HG03108 (cell line): ENCODE data around the gene JUP.
A peak's percentile ranks its signal among the peaks of the same experiment; 100 is the strongest.
"Not testable (repeated sequence)": the region's sequence is repeated elsewhere in the genome, so short reads cannot be mapped to it uniquely, and the experiment has no call there.

Experiments used
- ATAC-seq: cut with Tn5 transposase; IDR thresholded peaks from one replicate; pipeline ENCODE4 v1.9.1; 2021; ENCODE audit warnings: moderate library complexity; ENCODE audit not compliant: unreplicated experiment

The JUP gene

DNA sequence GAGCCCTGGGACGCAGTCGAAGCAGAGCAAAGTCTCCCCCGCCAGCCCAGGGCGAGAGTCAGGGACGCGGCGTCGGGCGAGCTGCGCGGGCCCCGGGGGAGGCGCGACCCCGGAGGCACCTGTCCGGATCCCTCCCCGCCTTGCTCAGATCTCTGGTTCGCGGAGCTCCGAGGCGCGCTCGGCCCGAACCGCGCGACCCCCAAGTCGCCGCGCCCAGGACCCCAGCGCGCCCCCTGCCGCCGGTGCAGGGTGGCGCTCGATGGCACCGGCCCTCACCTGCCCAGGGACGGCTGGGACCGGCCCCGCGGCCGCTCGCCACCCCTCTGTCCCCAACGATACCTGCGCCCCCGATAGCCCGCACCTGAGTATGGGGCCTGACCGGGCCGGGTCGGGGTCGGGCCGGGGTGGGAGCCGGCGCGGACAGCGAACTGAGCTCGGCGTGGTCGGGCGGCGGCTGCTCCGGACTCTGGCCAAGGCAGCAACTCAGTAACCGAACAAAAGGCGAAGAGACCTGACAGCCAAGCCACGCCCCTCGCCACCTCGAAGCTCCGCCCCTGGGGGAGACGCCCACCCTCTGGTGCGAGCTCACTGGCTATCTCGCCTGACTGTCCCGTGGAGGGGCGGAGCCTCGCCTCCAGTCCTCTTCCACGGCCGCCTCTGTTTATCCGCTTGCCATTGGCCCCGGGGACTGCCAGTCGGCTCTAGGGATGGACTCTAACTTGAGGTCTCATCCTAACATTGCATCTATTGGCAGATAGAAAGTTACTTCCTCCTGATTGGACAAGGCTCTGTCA, at the start of gene JUP:
TSS of gene JUP (minus strand) at position 485 of the 794 bp plus-strand sequence. CDS start 14,857 bp downstream, outside the sequence.
- peak; percentile 84 for ATAC-seq

DNA sequence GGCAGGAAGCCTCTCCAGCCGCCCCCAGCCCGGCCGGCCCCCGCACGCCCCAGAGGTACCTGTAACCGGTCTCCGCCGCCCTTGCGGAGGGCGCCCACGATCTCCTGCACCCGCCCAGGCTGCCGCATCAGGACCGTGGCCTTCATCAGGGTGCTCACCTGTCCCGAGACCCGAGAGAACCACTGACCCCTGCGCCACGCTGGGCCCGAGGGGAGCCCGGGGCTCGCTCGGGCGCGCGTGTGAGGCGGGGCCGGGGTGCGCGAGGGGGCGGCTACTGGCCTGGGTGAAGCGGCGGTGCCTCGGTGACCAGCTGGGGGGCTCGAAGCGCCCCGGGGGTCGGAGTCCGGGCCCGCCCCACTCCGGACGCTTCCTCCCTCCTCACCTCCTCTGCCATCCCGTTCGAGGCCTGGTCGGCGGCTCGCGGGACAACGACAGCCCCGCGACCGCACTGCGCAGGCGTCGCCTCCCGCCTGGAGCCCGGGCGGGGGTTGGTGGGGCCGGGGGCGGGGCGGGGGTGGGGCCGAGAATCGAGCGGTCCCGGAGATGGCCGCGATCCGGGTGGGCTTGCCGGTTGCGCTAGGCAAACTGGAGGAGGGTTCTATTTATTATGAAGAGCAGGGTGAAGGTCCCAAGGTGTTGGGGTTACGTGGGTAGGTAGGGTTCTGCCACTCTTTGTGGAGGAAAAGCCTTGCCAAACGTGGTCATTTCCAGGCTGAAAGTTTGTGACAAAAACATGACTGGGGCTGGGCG, 49.5 kb upstream of the JUP start, which contains the start of gene NT5C3B:
TSS of gene NT5C3B (minus strand) at position 433 of the 750 bp plus-strand sequence. CDS start at position 394, 39 bp downstream.
- peak; percentile 65 for ATAC-seq

DNA sequence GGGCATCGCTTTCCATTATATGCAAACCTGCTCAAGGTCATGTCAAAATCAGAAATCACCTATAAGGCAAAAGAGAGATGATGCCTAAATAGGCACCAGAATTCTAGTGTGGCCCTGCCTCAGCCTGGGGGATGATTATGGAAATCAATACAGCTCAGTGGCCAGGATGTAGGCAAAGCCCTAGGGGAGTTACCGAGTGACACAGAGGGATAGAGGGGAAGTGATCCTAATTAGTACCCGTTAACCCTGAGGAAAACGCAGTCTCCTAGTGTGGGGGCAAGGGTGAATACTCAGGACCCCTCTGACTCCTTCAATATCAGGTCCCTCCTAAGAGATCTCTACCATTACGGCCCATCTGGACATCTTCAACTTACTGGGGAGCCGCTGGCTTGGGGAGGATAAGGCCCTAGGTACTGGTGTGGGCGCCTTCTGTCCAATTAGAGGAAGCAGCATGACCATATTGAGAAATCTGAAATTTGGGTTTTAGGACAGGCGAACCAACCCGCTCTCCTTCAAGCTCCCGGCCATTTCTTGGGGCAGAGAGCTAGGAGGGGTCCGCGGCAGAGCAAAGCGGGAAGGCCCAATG, 48.8 kb upstream of the JUP start:
- ATAC-seq = peak; percentile 22

DNA sequence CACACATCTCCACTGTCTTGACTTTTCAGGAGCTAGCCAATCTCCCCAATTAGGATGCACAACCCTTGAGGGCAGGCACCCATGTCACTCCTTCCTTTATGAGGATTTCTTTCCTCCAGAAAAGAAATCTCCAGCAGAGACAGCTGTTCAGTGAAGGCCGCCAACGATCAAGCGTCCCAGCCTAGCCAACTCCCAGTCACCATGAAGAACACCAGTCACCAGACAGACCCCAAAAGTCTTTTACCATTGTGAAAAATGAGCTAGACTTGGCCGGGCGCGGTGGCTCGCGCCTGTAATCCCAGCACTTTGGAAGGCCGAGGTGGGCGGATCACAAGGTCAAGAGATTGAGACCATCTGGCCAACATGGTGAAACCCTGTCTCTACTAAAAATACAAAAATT, 43.5 kb upstream of the JUP start:
- not testable (repeated sequence) for ATAC-seq

DNA sequence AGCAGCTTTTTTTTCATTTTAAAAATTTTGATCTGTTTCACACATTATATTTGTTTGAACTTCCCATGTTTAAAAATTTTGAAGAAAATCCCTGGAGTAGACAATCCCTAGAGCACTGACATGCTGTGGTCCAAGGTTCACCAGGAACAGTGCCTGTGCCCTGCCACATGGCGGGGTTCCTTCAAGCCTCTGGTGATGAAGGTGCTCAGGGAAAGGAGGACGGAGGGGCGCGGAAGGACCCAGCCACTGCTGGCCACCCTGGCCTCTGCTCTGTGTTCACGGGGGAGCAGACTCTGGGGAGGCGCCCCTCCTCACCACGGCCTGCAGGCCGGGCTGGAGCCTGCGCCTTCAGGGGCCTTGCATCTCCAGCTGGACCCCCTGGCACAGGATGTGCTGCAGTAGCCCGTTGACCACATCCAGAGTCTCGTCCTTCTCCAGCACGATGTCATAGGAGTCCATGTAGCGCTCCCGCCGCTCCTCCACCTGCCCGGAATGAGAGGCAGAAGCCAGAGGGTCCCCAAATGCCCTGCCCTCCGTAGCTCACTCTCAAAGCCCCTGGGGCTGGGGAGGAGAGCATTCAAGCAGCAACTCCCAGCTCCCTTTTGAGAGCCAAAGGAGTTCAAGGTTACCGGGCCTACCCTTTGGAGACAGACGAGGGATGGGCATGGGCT, 38.8 kb upstream of the JUP start:
- no peak for ATAC-seq

DNA sequence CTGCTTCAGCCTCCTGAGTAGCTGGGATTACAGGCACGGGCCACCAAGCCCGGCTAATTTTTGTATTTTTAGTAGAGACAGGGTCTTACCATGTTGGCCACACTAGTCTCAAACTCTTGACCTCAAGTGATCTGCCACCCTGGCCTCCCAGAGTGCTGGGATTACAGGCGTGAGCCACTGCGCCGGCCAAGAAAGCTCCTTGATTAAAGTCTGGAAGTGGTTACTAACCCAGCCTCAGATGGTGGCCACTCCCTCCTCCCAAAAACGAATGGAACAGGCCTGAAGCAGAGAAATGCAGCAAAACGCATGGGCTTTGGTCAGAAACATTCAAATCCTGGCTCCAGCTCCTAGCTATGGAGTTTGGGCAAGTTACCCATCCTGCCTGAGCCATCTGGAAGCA, 37.6 kb upstream of the JUP start:
- ATAC-seq = no peak

DNA sequence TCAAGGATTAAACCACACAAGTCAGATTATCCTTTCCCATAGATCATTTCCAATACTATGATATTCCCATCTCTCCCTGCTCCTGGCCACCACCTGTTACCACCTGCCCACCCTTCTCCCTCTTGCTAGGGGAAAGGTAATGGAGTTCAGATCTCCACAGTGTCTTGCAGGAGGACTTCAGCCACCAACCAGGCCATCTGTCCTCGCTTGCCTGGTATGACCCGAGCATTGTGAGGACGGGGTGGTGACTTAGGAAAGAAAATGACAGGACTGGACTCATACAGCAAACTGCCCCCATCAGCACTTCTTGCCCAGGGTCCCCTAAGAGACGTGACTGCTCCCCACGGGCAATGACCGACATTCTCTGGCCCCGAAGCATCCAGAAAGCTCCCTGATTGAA, 37.1 kb upstream of the JUP start:
- ATAC-seq = no peak

DNA sequence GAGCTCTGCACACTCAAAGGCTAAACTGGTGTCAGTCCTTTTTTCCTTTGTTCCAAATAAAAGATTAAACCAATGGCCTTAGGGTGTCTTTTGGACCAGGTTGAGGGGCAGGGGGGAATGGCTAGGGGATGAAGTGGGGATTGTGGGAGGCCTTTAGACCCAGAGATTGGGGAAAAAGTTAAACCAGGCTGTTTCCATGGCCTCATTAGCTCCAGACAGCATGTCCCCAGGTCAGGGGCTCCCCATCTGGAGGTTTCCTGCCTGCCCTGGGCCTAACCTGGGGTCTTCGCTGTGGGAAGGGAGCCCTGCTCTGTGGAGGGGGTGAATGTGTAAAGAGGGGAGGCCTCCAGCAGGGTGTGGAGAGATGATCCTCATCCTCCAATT, 36.6 kb upstream of the JUP start:
- no peak for ATAC-seq

DNA sequence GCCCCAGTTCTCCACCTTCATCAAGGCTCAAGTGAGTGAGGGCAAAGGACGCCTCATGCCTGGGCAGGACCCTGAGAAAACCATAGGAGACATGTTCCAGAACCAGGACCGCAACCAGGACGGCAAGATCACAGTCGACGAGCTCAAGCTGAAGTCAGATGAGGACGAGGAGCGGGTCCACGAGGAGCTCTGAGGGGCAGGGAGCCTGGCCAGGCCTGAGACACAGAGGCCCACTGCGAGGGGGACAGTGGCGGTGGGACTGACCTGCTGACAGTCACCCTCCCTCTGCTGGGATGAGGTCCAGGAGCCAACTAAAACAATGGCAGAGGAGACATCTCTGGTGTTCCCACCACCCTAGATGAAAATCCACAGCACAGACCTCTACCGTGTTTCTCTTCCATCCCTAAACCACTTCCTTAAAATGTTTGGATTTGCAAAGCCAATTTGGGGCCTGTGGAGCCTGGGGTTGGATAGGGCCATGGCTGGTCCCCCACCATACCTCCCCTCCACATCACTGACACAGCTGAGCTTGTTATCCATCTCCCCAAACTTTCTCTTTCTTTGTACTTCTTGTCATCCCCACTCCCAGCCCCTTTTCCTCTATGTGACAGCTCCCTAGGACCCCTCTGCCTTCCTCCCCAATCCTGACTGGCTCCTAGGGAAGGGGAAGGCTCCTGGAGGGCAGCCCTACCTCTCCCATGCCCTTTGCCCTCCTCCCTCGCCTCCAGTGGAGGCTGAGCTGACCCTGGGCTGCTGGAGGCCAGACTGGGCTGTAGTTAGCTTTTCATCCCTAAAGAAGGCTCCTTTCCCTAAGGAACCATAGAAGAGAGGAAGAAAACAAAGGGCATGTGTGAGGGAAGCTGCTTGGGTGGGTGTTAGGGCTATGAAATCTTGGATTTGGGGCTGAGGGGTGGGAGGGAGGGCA, 36.0 kb upstream of the JUP start:
- ATAC-seq = no peak

DNA sequence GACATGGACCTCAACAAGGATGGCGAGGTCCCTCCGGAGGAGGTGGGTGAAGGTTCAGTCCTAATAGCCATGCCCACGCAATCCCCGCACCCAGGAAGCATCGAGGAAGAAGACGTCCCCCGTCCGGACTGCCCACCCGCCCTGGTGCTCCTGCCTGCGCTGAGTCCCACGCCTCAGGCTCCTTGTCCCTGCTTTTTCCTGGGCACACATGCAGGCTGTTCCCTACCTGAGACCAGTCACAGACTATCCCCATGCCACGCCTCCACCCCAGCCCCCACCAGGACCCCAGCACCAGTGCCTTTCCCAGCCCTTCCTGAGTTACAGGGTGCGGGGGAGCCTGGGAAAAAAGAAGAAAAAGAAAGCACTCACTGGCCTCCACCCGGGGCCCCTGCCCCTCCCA, 35.3 kb upstream of the JUP start:
- no peak for ATAC-seq

DNA sequence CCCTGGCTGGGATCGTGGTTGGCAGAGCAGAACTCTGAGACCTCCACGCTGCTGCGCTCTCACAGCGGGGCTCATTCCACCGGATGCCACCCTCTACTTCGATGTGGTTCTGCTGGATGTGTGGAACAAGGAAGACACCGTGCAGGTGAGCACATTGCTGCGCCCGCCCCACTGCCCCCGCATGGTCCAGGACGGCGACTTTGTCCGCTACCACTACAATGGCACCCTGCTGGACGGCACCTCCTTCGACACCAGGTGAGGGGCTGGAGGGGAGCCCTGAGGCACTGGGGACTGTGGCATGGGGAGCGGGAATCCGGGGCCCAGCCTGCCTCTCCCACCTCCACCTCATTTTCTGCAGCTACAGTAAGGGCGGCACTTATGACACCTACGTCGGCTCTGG, 31.5 kb upstream of the JUP start:
- no peak for ATAC-seq

DNA sequence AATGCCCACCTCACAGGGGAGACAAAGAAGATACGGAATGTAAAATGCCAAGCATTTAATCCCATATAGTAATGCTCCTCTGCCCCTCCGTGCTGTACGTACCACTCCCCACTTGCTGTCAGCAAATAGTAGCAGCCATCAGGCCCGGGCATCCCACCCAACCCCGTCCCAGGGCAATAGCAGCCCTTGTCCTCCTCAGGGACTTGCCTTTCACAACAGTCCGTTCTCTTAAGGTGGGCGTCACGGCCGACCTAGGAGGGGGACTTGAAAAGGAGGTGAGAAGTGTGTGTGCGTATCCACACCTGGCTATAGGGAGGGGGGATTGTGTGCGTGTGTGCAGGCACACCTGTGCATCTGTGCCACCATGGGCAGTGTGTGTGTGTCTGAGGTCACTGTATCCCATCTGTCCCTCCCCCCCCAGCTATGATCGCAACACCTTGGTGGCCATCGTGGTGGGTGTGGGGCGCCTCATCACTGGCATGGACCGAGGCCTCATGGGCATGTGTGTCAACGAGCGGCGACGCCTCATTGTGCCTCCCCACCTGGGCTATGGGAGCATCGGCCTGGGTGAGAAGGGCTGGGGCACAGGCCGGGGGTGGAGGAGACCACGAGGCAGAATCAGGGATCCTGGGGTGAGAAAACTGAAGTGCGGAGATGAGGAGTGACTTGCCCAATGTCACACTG, 30.3 kb upstream of the JUP start:
- no peak for ATAC-seq

DNA sequence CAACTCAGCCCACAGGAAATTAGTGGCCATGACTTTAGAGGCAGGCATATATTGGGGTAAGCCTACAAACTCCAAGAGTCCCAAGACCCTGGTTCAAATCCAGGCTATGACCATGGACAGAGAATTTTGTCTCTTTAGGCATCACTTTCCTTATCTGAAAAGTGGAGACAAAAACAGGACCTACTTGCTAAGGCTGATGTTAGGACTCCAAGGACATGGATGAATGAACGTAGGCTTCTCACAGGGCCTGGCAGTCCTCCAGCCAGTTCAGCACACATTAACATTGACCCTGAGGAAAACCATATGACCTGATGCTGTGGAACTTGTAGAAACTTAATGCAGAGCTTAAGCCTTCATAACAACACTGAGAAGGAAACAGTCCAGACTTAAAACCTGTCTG, 27.7 kb upstream of the JUP start:
- no peak for ATAC-seq

DNA sequence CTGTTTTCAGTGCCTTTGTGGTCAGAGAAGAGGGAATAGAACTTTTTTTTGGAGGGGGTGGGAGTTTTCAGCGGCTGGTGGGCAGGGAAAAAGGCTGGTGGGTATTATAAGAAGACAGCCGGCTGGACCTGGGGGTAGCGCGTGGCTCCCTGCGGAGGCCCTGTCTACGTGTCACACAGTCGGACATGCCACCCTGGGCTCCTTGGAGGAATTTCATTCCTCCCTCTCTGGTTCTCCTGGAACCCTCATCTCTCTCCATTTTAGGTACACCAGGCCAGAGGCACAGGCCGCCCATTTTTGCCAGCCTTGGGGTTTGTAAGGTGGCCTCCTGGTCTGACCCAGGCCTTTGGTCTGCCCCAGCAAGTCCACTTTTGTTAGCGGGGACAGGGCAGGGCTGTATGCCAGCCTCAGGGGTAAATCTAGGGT, 27.2 kb upstream of the JUP start:
- ATAC-seq = no peak

DNA sequence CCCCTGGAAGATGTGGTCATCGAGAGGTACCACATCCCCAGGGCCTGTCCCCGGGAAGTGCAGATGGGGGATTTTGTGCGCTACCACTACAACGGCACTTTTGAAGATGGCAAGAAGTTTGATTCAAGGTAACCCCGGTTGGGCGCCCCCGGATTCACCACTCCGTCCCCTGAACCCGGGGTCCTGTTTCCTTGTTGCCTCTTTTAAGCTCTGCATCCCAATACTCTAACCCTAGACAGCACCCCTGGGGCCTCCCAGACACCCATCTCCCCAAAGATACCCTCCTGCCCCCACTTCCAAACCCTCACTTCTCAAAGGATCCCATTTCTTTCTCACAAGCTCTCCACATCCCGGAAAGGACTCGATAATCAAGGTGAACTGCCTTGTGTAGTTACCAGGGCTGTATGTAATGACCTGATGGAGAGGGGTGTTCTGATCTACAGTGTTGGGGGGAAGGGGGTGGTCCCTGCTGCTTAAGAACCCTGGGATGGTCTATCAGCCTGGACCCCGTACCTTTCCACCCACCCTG, 26.7 kb upstream of the JUP start:
- ATAC-seq = no peak

DNA sequence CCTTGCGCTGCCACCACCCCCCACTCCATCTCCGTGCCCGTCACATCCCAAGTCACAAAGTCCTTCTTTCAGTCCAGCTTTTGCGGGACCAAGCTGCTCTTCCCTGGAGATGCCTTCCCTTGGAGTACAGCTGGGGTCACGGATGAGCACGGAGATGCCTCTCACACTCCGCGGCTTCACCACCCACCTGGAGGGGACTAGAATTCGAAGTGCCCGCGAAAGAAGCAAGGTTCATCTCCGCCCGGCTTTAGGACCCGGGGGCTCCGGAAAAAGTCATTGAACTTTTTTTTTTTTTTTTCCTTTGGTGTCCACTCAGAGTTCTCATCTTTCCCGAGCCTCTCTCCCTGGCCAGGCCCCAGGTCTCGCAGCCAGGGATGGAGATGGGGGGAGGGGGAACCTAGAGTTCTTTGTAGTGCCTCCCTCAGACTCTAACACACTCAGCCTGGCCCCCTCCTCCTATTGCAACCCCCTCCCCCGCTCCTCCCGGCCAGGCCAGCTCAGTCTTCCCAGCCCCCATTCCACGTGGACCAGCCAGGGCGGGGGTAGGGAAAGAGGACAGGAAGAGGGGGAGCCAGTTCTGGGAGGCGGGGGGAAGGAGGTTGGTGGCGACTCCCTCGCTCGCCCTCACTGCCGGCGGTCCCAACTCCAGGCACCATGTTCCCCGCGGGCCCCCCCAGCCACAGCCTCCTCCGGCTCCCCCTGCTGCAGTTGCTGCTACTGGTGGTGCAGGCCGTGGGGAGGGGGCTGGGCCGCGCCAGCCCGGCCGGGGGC, 26.1 kb upstream of the JUP start, which contains the start of gene FKBP10:
TSS of gene FKBP10 (plus strand) at position 624 of the 771 bp plus-strand sequence. CDS start at position 655, 31 bp downstream.
- no peak for ATAC-seq

DNA sequence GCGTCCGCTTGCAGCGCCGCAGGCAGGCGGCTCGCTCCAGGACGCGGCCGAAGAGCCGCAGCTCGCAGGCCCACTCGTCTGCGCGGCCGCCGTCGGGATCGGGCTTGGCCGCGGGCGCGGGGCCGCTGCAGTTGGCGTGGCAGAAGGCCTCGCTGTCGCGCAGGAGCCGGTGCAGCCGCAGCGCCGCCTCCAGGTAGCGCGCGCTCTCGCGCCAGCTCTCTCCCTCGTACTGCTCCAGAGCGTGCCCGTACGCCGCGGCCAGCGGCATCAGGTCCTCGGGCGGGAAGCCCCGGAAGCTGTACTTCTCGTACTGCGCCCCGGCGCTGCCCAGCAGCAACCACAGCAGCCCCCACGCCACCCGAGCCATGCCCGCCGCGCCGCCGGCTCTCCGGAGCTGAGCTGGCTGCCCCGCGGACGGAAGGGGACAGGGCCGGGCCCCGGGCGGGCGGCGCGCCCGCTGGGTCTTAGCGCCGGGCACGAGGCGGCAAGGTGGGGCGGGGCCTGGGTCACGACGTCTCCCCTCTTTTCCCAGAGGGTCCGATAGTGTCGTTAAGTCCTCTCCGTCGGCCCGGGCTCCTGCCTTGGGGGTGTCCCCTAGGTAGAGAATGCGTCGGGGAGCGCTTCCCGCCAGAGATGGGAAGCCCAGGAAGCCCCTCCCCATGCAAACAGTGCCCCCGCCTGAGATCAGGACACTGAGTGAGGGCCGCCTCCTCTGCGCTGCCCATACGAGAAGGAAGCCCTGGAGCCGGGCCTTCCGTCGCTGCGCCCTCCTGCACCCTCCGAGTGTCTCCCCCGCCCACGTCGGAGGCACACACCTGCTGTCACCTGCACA, 25.3 kb upstream of the JUP start, which contains the start of gene P3H4:
TSS of gene P3H4 (minus strand) at position 401 of the 832 bp plus-strand sequence. CDS start at position 367, 34 bp downstream.
- peak; percentile 59 for ATAC-seq
